ENCODE data around the gene KIAA1549.

DNA sequence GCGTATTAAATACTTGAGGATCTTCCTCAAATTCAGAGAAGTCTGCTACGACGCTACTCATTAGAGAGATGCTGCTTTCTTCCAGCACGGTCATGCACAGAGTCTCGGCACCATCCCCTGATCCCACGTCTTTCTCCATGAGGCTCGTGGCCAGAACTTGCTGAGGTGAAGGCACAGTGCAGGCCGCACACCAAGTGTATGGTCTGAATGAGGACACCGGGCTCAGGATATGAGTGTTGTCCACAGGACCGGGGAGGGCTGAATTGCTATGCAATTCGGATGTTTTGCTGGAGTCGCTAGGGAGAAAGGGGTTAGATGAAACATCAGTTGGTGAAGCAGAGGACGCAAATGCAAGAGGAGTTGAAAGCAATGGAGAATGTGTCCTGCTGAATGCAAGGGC, 63.0 kb downstream of the KIAA1549 start:
- TF ChIP-seq, protein P1, sequence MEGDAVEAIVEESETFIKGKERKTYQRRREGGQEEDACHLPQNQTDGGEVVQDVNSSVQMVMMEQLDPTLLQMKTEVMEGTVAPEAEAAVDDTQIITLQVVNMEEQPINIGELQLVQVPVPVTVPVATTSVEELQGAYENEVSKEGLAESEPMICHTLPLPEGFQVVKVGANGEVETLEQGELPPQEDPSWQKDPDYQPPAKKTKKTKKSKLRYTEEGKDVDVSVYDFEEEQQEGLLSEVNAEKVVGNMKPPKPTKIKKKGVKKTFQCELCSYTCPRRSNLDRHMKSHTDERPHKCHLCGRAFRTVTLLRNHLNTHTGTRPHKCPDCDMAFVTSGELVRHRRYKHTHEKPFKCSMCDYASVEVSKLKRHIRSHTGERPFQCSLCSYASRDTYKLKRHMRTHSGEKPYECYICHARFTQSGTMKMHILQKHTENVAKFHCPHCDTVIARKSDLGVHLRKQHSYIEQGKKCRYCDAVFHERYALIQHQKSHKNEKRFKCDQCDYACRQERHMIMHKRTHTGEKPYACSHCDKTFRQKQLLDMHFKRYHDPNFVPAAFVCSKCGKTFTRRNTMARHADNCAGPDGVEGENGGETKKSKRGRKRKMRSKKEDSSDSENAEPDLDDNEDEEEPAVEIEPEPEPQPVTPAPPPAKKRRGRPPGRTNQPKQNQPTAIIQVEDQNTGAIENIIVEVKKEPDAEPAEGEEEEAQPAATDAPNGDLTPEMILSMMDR (IDR thresholded peaks at IDR 0.05): no peak
- TF ChIP-seq POLR2A (IDR thresholded peaks at IDR 0.05): no peak

All from lower leg skin (tissue), 3 donors.